ENCODE measurements around the gene EPB41L4A. TPM values are rescaled to one million over a fixed set of nuclear protein-coding genes. Genes with fewer than 3 reads are reported as not detected.
A peak's percentile ranks its signal among the peaks of the same experiment; 100 is the strongest.

Gene EPB41L4A
- total RNA-seq, 1 donor from 2014 or later, result 48.5 TPM

GRCh38 chr5:112306956-112307355 lies 112.1 kb downstream of the EPB41L4A start:
- DNase-seq, result no peak

DNA sequence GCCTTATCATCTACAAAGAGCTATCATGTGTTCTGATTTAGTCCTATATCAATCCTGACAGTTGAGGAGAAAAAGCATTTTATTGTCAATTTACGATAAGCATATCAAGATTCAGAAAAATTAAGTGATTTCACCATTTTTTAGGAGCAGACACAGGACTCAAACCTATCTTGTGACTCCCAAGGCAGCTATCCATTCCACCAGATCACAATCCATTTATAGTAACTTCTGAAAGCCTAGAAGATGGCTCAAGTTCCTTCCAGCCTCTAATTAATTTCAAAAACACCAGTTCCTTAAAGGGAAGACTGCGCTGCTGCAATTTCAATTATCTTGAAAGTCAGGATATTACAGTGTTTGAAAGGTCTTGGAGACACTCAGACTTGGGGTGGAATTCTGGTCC lies 114.3 kb downstream of the EPB41L4A start:
- DNase-seq, result no peak

DNA sequence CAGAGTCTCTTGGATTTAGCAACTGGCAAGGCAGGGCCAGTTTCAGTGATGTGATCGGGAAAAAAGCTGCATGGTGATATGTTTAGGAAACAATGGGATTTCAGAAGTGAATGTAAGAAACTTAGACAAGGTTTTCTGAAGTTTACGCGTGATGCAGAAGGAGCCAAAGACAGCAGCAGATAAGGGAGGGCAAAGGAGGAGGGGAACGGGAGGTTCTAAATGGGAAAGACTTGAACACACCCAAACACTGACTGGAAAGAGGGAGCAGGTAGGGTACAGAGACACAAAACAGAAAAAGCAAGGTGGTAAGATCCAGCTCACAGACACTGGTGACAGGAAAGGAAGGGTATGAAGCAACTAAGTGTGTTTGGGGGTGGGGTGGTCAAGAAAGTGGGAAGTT lies 115.4 kb downstream of the EPB41L4A start:
- no peak for DNase-seq

GRCh38 chr5:112294126-112294525 lies 125.0 kb downstream of the EPB41L4A start:
- DNase-seq, result no peak

DNA sequence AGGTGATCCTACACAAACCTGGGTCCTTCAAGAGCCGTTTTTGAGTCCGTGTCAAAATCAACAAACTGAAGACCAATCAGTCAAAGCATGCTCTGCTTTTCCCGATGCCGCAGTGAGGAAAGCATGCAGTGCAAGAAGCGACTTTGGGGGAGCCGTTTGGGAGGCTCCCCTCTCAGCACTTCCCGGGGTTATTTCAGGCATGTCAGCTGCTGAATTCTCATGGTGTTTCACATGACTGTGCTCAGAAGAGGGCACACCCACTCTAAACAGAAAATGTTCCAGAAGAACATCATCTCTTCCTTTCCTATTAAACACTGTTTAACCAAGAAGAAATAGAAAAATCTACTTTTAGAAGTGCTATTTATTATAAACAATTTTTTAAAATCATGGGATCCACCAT lies 125.5 kb downstream of the EPB41L4A start:
- DNase-seq, result no peak

DNA sequence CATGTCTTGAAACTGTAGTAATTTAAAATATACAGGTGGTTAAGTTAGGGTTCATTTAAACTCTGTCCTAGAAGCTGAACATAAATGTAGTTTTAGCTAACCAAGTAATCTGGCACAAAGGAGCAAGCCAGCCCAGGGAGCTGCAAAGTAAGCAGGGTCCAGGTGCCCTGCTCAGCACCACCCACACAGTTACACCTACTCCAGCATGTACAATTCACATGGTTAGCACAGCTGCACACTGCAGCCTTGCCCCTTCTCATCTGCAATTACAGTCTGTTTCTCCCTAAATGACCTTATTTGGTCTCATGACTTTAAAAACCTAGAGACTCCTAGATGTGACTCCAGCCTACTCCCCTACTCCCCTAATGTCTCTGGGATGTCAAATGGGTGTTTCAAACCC lies 128.4 kb downstream of the EPB41L4A start:
- DNase-seq, result no peak

- DNase-seq, result peak; percentile 6
These were observed 129.6 kb downstream of the EPB41L4A start for GRCh38 chr5:112289465-112289864.

- no peak for DNase-seq
These were observed 134.8 kb downstream of the EPB41L4A start for GRCh38 chr5:112283943-112284929.

DNA sequence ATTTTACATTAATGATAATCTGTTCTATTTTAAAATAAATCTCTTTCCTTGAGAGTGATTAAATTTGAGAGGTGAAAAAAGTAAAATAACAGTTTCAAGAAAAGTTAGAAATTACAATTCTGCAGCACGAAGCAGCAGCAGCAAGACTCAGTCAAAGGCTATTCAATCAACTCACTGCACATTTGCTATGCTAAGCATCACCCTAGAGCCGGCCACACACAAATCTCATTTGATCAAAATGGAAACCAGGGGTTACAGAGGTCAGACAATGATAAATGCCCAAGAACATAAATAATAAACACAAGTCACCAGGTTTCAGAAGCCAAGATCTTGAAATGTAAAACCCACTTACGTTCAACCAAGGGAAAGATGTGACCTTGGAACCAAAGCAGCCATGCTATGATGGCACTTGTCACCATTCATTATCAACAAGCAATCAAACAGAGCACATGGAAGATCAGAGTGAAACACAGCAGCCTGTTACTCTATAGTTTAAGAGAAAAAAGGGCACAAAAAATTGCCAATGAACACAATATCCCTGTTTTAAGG lies 136.0 kb downstream of the EPB41L4A start:
- no peak for DNase-seq

DNA sequence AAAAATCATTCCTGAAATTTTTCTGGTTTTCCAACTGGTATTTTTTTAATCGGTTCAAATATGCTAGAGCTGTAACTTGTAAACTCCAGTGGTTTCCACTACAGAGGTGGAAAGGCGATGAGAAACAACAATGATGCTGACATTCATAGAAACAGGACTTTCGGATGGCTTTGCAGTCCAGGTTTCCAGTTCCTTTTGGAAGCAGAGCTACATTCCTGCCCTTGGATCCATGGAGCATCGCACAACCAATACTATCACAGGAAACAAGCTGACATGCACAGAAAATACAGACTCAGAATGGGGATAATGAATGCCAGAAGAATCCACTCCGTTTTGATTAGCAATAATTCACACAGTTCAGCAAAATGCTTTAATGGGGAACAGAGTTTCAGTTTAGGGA lies 140.0 kb downstream of the EPB41L4A start:
- no peak for DNase-seq

DNA sequence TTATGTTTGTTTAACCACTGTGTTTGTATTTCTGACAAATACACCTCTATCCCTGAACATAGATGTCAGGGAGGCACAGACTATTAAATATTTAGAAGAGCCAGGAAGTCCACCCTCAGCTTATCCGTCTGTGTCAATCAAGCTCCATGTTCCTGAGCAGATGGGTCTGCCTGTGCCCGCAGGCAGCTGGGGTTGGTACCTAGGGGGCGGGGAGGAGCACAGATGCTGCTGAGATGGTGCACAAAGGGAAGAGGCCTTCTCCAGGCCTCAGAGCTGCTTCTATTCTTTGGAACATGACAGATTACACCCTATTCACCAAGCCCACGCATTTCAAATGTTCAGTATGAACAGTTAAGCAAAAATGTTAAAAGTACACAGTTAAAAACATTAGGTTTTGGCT lies 142.1 kb downstream of the EPB41L4A start:
- DNase-seq, result no peak

DNA sequence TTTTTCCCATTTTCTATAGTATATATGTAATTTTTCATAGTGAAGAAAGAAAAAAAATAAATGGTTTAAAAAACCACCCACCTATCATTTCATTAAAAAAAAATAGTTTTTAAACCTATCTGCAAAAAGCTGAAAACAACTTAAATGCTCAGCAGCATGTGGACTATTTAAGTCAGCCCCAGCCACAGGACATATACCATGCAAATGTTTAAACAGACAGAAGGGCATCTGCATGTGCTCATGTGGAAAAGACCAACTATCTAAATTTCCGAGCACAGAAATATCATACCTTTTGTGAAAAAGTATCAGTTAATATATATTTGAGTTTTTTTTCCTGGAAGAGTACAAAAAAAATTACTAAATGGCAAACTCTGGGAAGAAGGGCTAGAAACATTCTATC lies 143.4 kb downstream of the EPB41L4A start:
- DNase-seq, result no peak

DNA sequence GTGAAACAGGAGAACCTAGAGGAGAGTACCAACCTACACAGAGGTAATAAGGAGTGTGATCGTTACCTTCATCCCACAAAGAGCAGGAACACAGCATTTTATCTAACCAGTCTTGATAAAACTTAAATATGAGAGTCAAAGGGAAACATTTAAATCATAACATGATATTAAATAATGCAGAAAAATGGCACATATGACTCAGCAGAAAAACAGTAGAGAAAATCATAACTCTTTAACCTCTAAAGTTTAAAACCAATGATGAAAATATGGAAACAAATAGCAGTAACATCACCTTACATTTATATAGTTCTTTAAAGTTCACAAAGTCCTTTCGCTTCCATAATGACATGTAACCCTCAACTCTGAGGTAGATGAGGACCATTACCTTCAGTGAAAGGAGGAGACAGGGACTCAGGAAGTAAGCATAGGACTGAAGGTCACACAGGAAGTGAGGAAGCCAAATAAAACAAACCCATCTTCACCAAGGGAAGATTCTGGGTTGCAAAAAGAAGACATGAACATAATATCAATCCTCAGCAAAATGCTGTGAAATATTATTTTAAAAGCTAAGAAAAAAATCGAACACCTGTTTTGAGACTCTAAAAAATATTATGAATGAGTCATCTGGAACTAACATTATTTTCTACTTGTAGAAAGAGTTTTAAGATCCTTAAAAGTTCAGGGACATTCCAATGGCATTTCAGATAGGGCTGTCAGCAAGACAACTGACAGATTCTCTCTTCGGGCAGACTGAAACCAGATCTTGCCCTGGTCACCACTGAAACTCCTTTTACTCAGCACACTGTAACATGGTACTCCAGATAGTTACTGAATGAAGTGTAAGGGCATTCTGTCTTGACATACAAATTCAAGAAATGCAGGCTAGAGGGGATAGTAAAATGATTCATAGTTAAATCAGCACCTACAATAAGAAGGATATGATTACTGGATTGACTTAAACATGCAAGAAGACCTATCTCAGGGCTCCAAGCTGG lies 148.5 kb downstream of the EPB41L4A start:
- no peak for DNase-seq

DNA sequence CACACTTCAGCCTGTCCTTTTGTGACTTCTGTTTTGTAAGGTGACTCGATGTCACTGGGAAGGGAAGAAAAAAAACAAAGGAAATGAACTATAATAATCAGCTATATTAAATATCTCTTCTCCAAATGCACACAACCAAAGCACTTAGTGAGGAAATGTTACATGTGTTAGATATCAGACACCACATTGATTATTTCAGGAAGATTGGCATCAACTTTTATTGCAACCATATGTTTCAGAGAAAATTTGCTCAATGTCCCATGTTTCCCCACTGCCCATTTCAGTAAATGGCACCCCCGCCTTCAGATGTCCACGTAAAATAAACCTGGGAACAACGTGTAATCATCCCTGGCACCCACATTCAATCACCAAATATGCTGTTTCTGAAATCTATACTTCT lies 151.8 kb downstream of the EPB41L4A start:
- DNase-seq, result no peak

GRCh38 chr5:112264666-112265065 lies 154.4 kb downstream of the EPB41L4A start:
- DNase-seq, result no peak

DNA sequence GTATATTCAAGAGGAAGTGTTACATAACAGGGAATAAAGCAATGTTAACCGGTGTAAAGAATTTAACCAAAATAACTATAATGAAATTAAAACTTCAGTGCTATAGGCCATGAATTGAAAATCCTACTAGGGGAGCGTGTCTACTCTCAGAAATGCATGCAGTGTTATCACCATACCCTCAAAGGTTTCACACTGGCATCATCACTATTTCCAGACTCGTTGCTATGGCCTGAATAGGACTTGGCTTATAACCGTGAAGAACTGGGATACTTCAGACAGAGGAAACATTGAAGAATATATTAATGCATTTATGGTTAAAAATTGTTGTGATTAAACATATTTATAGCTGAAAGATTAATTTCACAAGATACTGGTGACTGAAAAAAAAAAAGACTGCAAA lies 154.9 kb downstream of the EPB41L4A start:
- DNase-seq, result no peak

DNA sequence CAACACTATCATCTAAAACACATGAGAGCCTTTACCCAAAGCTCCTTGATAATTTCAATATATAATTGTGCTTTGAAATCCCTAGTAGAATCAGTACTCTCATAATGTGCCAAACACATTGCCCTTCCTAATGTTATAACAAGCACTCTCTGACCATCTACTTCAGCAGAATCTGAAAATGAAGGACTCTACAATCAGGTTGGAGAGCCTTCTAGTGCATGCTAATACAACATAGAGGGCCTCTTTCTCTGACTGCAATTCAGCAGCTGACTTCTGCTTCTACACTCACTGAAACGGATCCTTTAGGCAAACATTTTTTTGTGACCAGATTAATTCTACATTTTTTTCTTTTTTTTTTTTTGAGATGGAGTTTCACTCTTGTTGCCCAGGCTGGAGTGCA lies 155.6 kb downstream of the EPB41L4A start:
- no peak for DNase-seq

DNA sequence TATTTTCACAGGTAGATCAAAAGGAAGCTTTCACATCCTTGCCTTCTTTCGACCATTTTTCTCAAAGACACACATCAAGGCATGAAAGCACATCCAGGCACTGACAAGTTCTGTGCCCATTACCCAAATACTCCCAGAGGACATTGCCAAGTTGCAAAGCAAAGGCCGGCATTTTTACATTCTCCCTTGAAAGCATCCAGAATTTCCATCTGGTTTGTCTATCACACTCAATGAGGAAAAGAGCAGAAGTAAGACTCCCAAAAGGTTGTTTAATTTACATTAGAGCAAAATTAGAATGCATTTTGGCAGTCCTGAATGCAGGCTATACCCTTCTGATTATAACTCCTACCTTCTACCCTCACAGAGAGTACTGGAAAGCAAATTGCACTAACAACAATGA lies 160.5 kb downstream of the EPB41L4A start:
- DNase-seq, result no peak

DNA sequence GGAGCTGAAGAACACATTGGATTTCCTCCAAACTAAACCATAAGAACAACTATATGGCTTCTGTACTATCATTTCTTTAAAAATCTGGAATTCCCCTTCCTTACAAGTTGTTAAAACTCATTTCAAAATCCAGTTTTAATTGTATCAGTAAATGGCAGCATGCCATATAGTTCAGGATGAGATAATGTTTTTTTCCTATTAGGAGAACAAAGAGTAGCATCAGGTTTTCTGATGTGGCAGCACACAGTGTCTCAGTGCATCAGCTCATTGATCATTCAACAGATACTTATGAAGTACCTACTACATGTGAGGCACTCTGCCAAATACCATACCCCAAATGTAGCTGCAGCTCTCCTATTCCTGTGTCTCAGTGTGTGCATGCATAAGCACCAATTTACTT lies 161.1 kb downstream of the EPB41L4A start:
- DNase-seq, result peak; percentile 52

- no peak for DNase-seq
These were observed 162.1 kb downstream of the EPB41L4A start for GRCh38 chr5:112257005-112257404.

DNA sequence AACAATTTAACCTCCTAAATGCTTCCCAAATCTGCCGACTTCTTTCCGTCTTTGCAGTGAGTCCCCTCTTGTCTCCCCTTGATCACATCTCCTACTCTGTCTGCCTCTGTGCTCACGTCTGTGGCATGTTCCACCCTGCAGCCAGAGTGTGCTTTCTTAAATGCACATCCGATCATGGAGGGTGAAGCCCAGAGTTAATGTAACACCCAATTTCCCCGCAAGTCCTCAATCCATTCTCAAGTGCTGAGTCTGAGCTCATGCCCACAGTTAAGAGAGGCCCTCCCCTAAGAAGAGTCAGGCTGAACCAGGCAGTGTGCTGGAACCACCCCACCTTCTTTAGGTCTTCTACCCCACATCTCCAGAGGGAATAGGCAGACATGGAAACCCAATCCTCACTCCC lies 164.8 kb downstream of the EPB41L4A start:
- DNase-seq, result no peak

- peak; percentile 95 for DNase-seq
These were observed 165.4 kb downstream of the EPB41L4A start for GRCh38 chr5:112253478-112254250.

Data from dermis blood vessel endothelial cell (primary cell).